CD4-positive, alpha-beta T cell (primary cell): ENCODE data around the gene CNTN3. TPM values are rescaled to one million over a fixed set of nuclear protein-coding genes. Genes with fewer than 3 reads are reported as not detected.

Experiments used
- ATAC-seq: fragments of 200-7000 bp; cut with Tn5 transposase; one replicate; pipeline ENCODE4 v1.10.0; 2022; ENCODE audit warnings: mild to moderate bottlenecking; ENCODE audit not compliant: poor library complexity
- CTCF ChIA-PET: fragments of 350-600 bp; sonication (Branson Sonifier 250); formaldehyde crosslinking; loops from one replicate; lab custom pipeline; 2021; ENCODE audit warnings: antibody characterized with exemption, inconsistent platforms; lab: Charles Lee
- POLR2A ChIA-PET: fragments of 350-600 bp; sonication (Branson Sonifier 250); formaldehyde crosslinking; loops from one replicate; lab custom pipeline; 2021; ENCODE audit warnings: antibody characterized with exemption, inconsistent platforms; lab: Charles Lee
- DNase-seq, 14 experiments: peaks; one replicate each; pipeline ENCODE4 v3.0.0-alpha.2; 2013 to 2020; ENCODE audit warnings: mixed read lengths in 2 of 14
- H3K27ac ChIP-seq, 2 donors: one replicate each; pipeline versions ENCODE4 v1.5.1 to v1.7.0; 2013; ENCODE audit warnings: low read length in 2 of 2, low read depth in 1 of 2, mild to moderate bottlenecking in 1 of 2
- H3K27me3 ChIP-seq, 2 experiments: 1 replicate in 1 of 2; 2 replicates in 1 of 2; pipeline versions ENCODE4 v1.6.1 to v1.7.0; 2013; ENCODE audit warnings: low read length in 2 of 2, control low read depth in 1 of 2, mild to moderate bottlenecking in 1 of 2, moderate library complexity in 1 of 2; ENCODE audit not compliant: insufficient read depth in 2 of 2, control insufficient read depth in 1 of 2
- H3K36me3 ChIP-seq: one replicate; pipeline ENCODE4 v1.6.1; 2013; ENCODE audit warnings: low read length, control low read depth; ENCODE audit not compliant: insufficient read depth
- H3K4me1 ChIP-seq: one replicate; pipeline ENCODE4 v1.6.1; 2013; ENCODE audit warnings: low read length, control low read depth; ENCODE audit not compliant: insufficient read depth
- H3K4me3 ChIP-seq: one replicate; pipeline ENCODE4 v1.5.1; 2013; ENCODE audit warnings: mild to moderate bottlenecking, low read length, moderate library complexity
- H3K9me3 ChIP-seq, 2 experiments: 1 replicate in 1 of 2; 2 replicates in 1 of 2; pipeline versions ENCODE4 v1.6.1 to v1.7.0; 2013; ENCODE audit warnings: low read length in 2 of 2, mild to moderate bottlenecking in 2 of 2, control low read depth in 1 of 2, moderate library complexity in 1 of 2; ENCODE audit not compliant: control insufficient read depth in 1 of 2, insufficient read depth in 1 of 2
- H3K27ac Mint-ChIP-seq: one replicate; pipeline ENCODE4 v1.8.0; 2020; ENCODE audit warnings: mixed read lengths
- H3K27me3 Mint-ChIP-seq: one replicate; pipeline ENCODE4 v1.8.0; 2021; ENCODE audit warnings: mixed read lengths
- H3K36me3 Mint-ChIP-seq: one replicate; pipeline ENCODE4 v1.8.0; 2021; ENCODE audit warnings: low read depth, mixed read lengths
- H3K4me1 Mint-ChIP-seq: one replicate; pipeline ENCODE4 v1.8.0; 2021; ENCODE audit warnings: low read depth, mixed read lengths
- H3K4me3 Mint-ChIP-seq: one replicate; pipeline ENCODE4 v1.8.0; 2020; ENCODE audit warnings: mild to moderate bottlenecking, mixed read lengths
- H3K9me3 Mint-ChIP-seq: one replicate; pipeline ENCODE4 v1.8.0; 2020; ENCODE audit warnings: mixed read lengths
- intact Hi-C, 2 experiments: fragments of 100-400 bp; cut with DNase I in 1 of 2; cut with micrococcal nuclease in 1 of 2; formaldehyde crosslinking; loops; one replicate each; pipeline versions ENCODE4 v1.15.1 to v1.9.0; 2023 to 2025; cut with DNase I, micrococcal nuclease
- total RNA-seq, 174 experiments: library from RNA in 2 of 174; stranded (reverse) in 2 of 174; gene quantifications; one replicate each; pipeline ENCODE4 v1.2.3 and lab custom pipeline; 2021 to 2026
- TF ChIP-seq, protein P1 (sequence below): fragments of 200-600 bp; IDR thresholded peaks from one replicate; pipeline ENCODE4 v1.8.0; 2022; ENCODE audit warnings: antibody characterized with exemption, mild to moderate bottlenecking

Gene CNTN3
- total RNA-seq, 2 experiments from 2014 or later: not detected

DNA sequence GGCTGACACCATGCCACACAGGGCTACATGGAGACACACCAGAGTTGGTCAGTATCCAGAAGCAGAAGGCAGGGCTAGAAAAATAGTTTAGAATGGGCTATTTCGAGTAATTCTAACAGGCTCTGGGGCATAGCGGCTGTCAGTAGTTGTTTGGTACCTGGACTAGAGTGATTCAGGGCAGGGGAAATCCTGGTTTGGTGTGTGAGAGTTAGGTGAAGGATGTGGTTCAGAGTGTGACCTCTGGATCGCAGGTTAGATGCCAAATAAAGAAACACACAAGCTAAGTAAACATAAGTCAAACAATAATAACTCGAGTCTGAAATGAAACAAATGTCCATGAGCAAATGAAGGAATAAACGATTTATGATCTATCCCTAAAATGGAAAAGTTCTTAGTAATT is 31.5 kb downstream of the CNTN3 start:
- no peak for ATAC-seq
- Mint-ChIP-seq H3K27ac (no peak overlapping the region), H3K27me3 (no peaks in the 10 kb centered on the region), H3K4me1 (no peaks in the 10 kb centered on the region), H3K4me3 (no peak overlapping the region), H3K36me3 (no peaks in the 10 kb centered on the region), H3K9me3 (peaks cover 2% of the 10 kb centered on the region)
- POLR2A ChIA-PET: no interaction called here
- TF ChIP-seq, protein P1, sequence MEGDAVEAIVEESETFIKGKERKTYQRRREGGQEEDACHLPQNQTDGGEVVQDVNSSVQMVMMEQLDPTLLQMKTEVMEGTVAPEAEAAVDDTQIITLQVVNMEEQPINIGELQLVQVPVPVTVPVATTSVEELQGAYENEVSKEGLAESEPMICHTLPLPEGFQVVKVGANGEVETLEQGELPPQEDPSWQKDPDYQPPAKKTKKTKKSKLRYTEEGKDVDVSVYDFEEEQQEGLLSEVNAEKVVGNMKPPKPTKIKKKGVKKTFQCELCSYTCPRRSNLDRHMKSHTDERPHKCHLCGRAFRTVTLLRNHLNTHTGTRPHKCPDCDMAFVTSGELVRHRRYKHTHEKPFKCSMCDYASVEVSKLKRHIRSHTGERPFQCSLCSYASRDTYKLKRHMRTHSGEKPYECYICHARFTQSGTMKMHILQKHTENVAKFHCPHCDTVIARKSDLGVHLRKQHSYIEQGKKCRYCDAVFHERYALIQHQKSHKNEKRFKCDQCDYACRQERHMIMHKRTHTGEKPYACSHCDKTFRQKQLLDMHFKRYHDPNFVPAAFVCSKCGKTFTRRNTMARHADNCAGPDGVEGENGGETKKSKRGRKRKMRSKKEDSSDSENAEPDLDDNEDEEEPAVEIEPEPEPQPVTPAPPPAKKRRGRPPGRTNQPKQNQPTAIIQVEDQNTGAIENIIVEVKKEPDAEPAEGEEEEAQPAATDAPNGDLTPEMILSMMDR: no peak
- no peaks in the 10 kb centered on the region for H3K36me3 ChIP-seq
- CTCF ChIA-PET: no interaction called here
- DNase-seq: no peak
- intact Hi-C loops: no loop called here
- no peaks in the 10 kb centered on the region for H3K4me1 ChIP-seq
- no peak overlapping the region for H3K4me3 ChIP-seq
- H3K27me3 ChIP-seq: no peaks in the 10 kb centered on the region
- H3K27ac ChIP-seq: no peak overlapping the region
- H3K9me3 ChIP-seq: no peaks in the 10 kb centered on the region

DNA sequence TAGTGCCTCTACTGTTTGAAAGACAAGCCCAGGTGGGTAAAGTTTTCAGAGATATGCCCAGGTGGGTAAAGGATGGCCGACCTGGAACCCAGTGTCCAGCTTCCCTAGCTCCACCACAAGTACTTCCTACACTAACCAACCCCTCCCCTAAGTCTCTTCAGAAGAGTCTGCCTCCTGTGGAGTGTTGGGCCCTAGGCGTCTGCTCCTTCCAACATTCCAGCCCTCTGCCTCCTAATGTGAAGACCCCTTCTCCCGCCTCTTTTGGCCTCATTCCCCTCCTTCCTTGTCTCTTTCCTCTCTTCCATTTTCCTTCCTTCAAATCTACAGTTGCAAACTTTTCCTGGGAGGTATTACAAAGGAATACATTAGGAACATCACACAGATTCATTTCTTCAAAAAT is 38.6 kb downstream of the CNTN3 start:
- POLR2A ChIA-PET: no interaction called here
- ATAC-seq: no peak
- TF ChIP-seq, protein P1: no peak
- no peak overlapping the region for H3K27ac Mint-ChIP-seq
- H3K36me3 Mint-ChIP-seq: no peaks in the 10 kb centered on the region
- no peak overlapping the region for H3K27ac ChIP-seq
- H3K9me3 Mint-ChIP-seq: peaks cover 12% of the 10 kb centered on the region
- H3K27me3 Mint-ChIP-seq: no peaks in the 10 kb centered on the region
- H3K4me1 Mint-ChIP-seq: no peaks in the 10 kb centered on the region
- no peak overlapping the region for H3K4me3 Mint-ChIP-seq
- CTCF ChIA-PET: no interaction called here
- intact Hi-C loops: no loop called here
- H3K4me1 ChIP-seq: no peaks in the 10 kb centered on the region
- DNase-seq: no peak
- H3K36me3 ChIP-seq: no peaks in the 10 kb centered on the region
- H3K27me3 ChIP-seq: no peaks in the 10 kb centered on the region
- no peak overlapping the region for H3K4me3 ChIP-seq
- H3K9me3 ChIP-seq: no peaks in the 10 kb centered on the region

DNA sequence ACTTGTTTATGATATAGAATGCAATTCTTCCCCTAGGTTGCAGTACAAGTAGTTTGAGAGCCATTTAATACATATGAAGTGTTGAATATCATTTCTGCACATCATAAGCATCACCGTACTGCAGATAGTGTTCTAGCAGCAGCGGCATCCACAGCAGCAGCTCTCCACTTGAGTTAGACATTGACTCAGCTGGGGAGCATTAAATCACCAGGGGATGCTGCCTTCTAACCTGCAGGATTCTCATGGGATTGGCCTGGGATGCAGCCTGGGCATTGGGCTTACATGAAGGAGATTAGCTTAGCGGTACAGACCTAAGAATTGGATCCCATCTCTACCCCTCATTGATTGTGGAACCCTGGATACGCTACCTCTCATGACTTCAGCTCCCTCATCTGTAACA is 43.3 kb downstream of the CNTN3 start:
- no peak overlapping the region for H3K4me3 ChIP-seq
- Mint-ChIP-seq H3K4me3 (no peak overlapping the region), H3K36me3 (no peaks in the 10 kb centered on the region), H3K27ac (no peak overlapping the region), H3K27me3 (no peaks in the 10 kb centered on the region), H3K4me1 (no peaks in the 10 kb centered on the region), H3K9me3 (peaks cover 17% of the 10 kb centered on the region)
- TF ChIP-seq, protein P1: no peak
- ATAC-seq (no peak), DNase-seq (no peak)
- H3K9me3 ChIP-seq: no peaks in the 10 kb centered on the region
- CTCF ChIA-PET: no interaction called here
- H3K27ac ChIP-seq: no peak overlapping the region
- POLR2A ChIA-PET: no interaction called here
- no peaks in the 10 kb centered on the region for H3K4me1 ChIP-seq
- no peaks in the 10 kb centered on the region for H3K27me3 ChIP-seq
- intact Hi-C loops: no loop called here
- no peaks in the 10 kb centered on the region for H3K36me3 ChIP-seq
